Gastroesophageal sphincter (tissue), 3 donors: ENCODE results near the gene RHBDD1.

ENCODE experiments used
- CTCF ChIP-seq, 4 experiments: fragments of 200-600 bp in 2 of 4; fragments of 450-650 bp in 2 of 4; sonication (generic) in 1 of 4; IDR thresholded peaks; one replicate each; pipeline ENCODE4 v1.5.1; 2017 to 2019; ENCODE audit warnings: antibody characterized with exemption in 4 of 4, mild to moderate bottlenecking in 2 of 4, moderate library complexity in 2 of 4
- EP300 ChIP-seq: sonication (generic); formaldehyde crosslinking; IDR thresholded peaks from one replicate; pipeline ENCODE4 v1.6.1; 2017; ENCODE audit warnings: antibody characterized with exemption, mild to moderate bottlenecking
- POLR2A ChIP-seq, 2 donors: fragments of 450-650 bp; IDR thresholded peaks; one replicate each; pipeline ENCODE4 v1.6.1; 2017; ENCODE audit warnings: antibody characterized with exemption in 2 of 2, mild to moderate bottlenecking in 2 of 2, moderate library complexity in 1 of 2
- POLR2AphosphoS5 ChIP-seq: sonication (generic); formaldehyde crosslinking; IDR thresholded peaks from one replicate; pipeline ENCODE4 v1.6.1; 2017; ENCODE audit warnings: antibody characterized with exemption

- TF ChIP-seq POLR2A (IDR thresholded peaks at IDR 0.05) (no peak), CTCF (IDR thresholded peaks at IDR 0.05) (no peak), POLR2AphosphoS5 (no peak), EP300 (no peak)
Observed at GRCh38 chr2:226893216-226893615, 57.4 kb downstream of the RHBDD1 start.
